Endothelial cell of umbilical vein (primary cell): Measurements from ENCODE around the gene TXNDC2. TPM values are rescaled to one million over a fixed set of nuclear protein-coding genes. Genes with fewer than 3 reads are reported as not detected.

Experiments used
- BruUV-seq: library from RNA; stranded (reverse); fragments of 400-500 nt; replicated peaks from 2 replicates; lab custom pipeline; 2021; lab: Mats Ljungman, UMichigan
- CTCF ChIA-PET: fragments of 300-600, 350-600 bp; sonication (Branson Sonifier 250); formaldehyde crosslinking; loops from one replicate; lab custom pipeline; 2021; ENCODE audit warnings: antibody characterized with exemption, inconsistent platforms; lab: Charles Lee
- POLR2A ChIA-PET: fragments of 300-600, 350-600 bp; sonication (Branson Sonifier 250); formaldehyde crosslinking; loops from one replicate; lab custom pipeline; 2021; ENCODE audit warnings: antibody characterized with exemption, inconsistent platforms; lab: Charles Lee
- DNase-seq: peaks from one replicate; pipeline ENCODE4 v3.0.0-alpha.2; 2011; ENCODE audit warnings: low read depth, low spot score
- FAIRE-seq: peaks from 2 replicates; lab custom pipeline; 2011; peaks lifted over from hg19 to GRCh38; lab: Jason Lieb, UNC
- H2AFZ ChIP-seq: 2 replicates; pipeline ENCODE4 v1.6.0; 2012; ENCODE audit warnings: low read depth, low read length, control low read depth, inconsistent platforms
- H3K27ac ChIP-seq: 2 replicates; pipeline ENCODE4 v1.5.1; 2011; ENCODE audit warnings: low read depth, mild to moderate bottlenecking, control low read depth, low read length, moderate library complexity; ENCODE audit not compliant: insufficient read depth
- H3K27me3 ChIP-seq, 2 experiments: 2 replicates each; pipeline versions ENCODE4 v1.6.0 to v1.6.1; 2011; ENCODE audit warnings: low read length in 2 of 2, mixed read lengths in 1 of 2; ENCODE audit not compliant: control insufficient read depth in 2 of 2, insufficient read depth in 2 of 2
- H3K36me3 ChIP-seq, 2 experiments: 2 replicates in 1 of 2; 3 replicates in 1 of 2; pipeline ENCODE4 v1.5.1; 2011; ENCODE audit warnings: low read length in 2 of 2, mild to moderate bottlenecking in 1 of 2, moderate library complexity in 1 of 2; ENCODE audit not compliant: control insufficient read depth in 2 of 2, insufficient read depth in 2 of 2; ENCODE audit errors: extremely low read depth in 1 of 2
- H3K4me1 ChIP-seq: 3 replicates; pipeline ENCODE4 v1.5.1; 2011; ENCODE audit warnings: mild to moderate bottlenecking, low read length; ENCODE audit not compliant: control insufficient read depth, insufficient read depth; ENCODE audit errors: extremely low read depth
- H3K4me2 ChIP-seq: 2 replicates; pipeline ENCODE4 v1.6.1; 2011; ENCODE audit warnings: low read length, control low read depth, mixed read lengths; ENCODE audit not compliant: insufficient read depth
- H3K4me3 ChIP-seq, 3 experiments: fragments of 200-600 bp in 1 of 3; sonication (generic), shearing (Covaris generic) in 1 of 3; replicated peaks in 1 of 3; 2 replicates each; pipeline ENCODE4 v1.5.1; 2011 to 2016; ENCODE audit warnings: control low read depth in 3 of 3, low read length in 3 of 3, mild to moderate bottlenecking in 2 of 3, inconsistent platforms in 1 of 3, low read depth in 1 of 3, moderate library complexity in 1 of 3; ENCODE audit not compliant: insufficient read depth in 1 of 3
- H3K79me2 ChIP-seq: 2 replicates; pipeline ENCODE4 v1.6.0; 2012; ENCODE audit warnings: low read length, inconsistent platforms; ENCODE audit not compliant: control insufficient read depth, insufficient read depth
- H3K9ac ChIP-seq: replicated peaks from 2 replicates; pipeline ENCODE3; 2011; ENCODE audit warnings: low read length, control low read depth; ENCODE audit not compliant: insufficient read depth; ENCODE audit errors: extremely low read depth
- H3K9me1 ChIP-seq: replicated peaks from 3 replicates; pipeline ENCODE4 v1.6.0; 2011; ENCODE audit warnings: mild to moderate bottlenecking, low read length; ENCODE audit not compliant: control insufficient read depth, insufficient read depth; ENCODE audit errors: extremely low read depth
- H3K9me3 ChIP-seq: replicated peaks from 2 replicates; pipeline ENCODE4 v1.5.1; 2012; ENCODE audit warnings: low read length, inconsistent platforms; ENCODE audit not compliant: control insufficient read depth, insufficient read depth
- H4K20me1 ChIP-seq: replicated peaks from 2 replicates; pipeline ENCODE3; 2011; ENCODE audit warnings: mild to moderate bottlenecking, low read length; ENCODE audit not compliant: control insufficient read depth, insufficient read depth; ENCODE audit errors: extremely low read depth
- EZH2 ChIP-seq: IDR thresholded peaks from 2 replicates; pipeline ENCODE4 v1.6.1; 2012; ENCODE audit warnings: borderline replicate concordance, low read depth, mild to moderate bottlenecking, moderate library complexity, low read length, inconsistent platforms; ENCODE audit not compliant: severe bottlenecking
- FOS ChIP-seq: IDR thresholded peaks from 2 replicates; pipeline ENCODE4 v1.6.1; 2011; ENCODE audit warnings: mild to moderate bottlenecking, low read length, moderate library complexity, borderline replicate concordance; ENCODE audit not compliant: insufficient read depth
- GATA2 ChIP-seq: IDR thresholded peaks from 2 replicates; pipeline ENCODE4 v1.7.0; 2011; ENCODE audit warnings: low read depth, mild to moderate bottlenecking, moderate library complexity, mixed read lengths, low read length; ENCODE audit not compliant: insufficient read length, insufficient read depth
- JUN ChIP-seq: IDR thresholded peaks from 2 replicates; pipeline ENCODE4 v1.6.1; 2011; ENCODE audit warnings: borderline replicate concordance, low read depth; ENCODE audit not compliant: insufficient read length, insufficient read depth
- MYC ChIP-seq: IDR thresholded peaks from one replicate; pipeline ENCODE4 v1.6.1; 2011; ENCODE audit warnings: mild to moderate bottlenecking, low read depth, low read length
- POLR2A ChIP-seq: IDR thresholded peaks from 2 replicates; pipeline ENCODE4 v1.6.1; 2012; ENCODE audit warnings: low read depth, mild to moderate bottlenecking, control low read depth, low read length
- POLR2AphosphoS5 ChIP-seq: IDR thresholded peaks from 2 replicates; pipeline ENCODE4 v1.6.1; 2012; ENCODE audit warnings: low read depth, mild to moderate bottlenecking, control low read depth, low read length, moderate library complexity; ENCODE audit not compliant: insufficient read depth
- dilution Hi-C: fragments of 300-500 bp; cut with MboI; formaldehyde crosslinking; loops from one replicate; pipeline ENCODE4 v1.15.0; 2019; ENCODE audit warnings: low sequenced_read_pairs; ENCODE audit not compliant: extremely low pct_ligation_motif_present
- intact Hi-C: fragments of 100-400 bp; cut with micrococcal nuclease; formaldehyde crosslinking; loops from one replicate; pipeline ENCODE4 v1.10.0; 2022
- polyA plus RNA-seq, 4 experiments: library from polyadenylated mRNA; depleted of rRNA in 3 of 4; stranded (reverse) in 3 of 4; unstranded in 1 of 4; fragments of >200 nt; gene quantifications; 2 replicates each; pipeline versions ENCODE4 v1.2.1 to v1.2.3, GENCODE V29; 2011 to 2012; ENCODE audit warnings: missing spikeins in 1 of 4
- total RNA-seq: library from RNA; stranded (reverse); gene quantifications from 2 replicates; pipeline ENCODE4 v1.2.3, GENCODE V29; 2021
- TF ChIP-seq, protein P1 (sequence below): IDR thresholded peaks from 2 replicates; pipeline ENCODE4 v1.6.1; 2011; ENCODE audit not compliant: insufficient read depth, insufficient read length
- TF ChIP-seq, protein P2 (sequence below), 2 donors: IDR thresholded peaks; 1 replicate in 1 of 2; 2 replicates in 1 of 2; pipeline ENCODE4 v1.5.1; 2011; ENCODE audit warnings: low read length in 2 of 2, mild to moderate bottlenecking in 2 of 2, moderate library complexity in 2 of 2, control low read depth in 1 of 2, inconsistent platforms in 1 of 2, low read depth in 1 of 2; ENCODE audit not compliant: insufficient read depth in 1 of 2; ENCODE audit errors: extremely low read depth in 1 of 2

TXNDC2 gene
- total and polyA plus RNA-seq, 2 donors (not counting 3 experiments of a cell fraction or from before 2014, with no cell fraction given): 0.12 TPM; not detected in 1

DNA sequence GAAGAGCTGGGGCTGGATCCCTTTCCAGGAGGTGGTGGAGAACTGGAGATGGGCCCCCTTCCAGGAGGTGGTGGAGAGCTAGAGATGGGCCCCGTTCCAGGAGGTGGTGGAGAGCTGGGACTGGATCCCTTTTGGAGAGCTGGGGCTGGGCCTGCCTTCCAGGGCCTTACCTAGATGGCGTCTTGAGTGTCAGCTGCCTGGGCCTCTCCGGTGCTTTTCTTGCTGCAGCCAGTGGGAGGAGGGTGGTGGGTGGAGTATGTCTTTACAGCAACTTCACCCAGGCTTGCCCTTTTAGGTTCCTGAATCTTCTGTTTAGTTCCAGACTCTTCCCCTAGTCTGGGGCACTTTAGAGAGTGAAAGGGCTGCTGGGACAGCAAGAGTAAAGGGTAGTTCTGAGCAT, 19.1 kb upstream of the TXNDC2 start:
- Histone ChIP-seq H3K4me2 (no peak overlapping the region), H3K27ac (no peak overlapping the region), H3K9me3 (no peaks in the 10 kb centered on the region), H3K4me1 (peaks cover 20% of the 10 kb centered on the region), H3K4me3 (no peak overlapping the region), H3K27me3 (no peaks in the 10 kb centered on the region), H2AFZ (no peak overlapping the region), H4K20me1 (no peaks in the 10 kb centered on the region), H3K79me2 (no peaks in the 10 kb centered on the region), H3K9ac (no peak overlapping the region), H3K36me3 (no peaks in the 10 kb centered on the region), H3K9me1 (no peaks in the 10 kb centered on the region)
- DNase-seq (no peak), FAIRE-seq (no peak)
- CTCF ChIA-PET: no interaction called here
- intact Hi-C loops (no loop called here), dilution Hi-C loops (no loop called here)
- no TSS peak for BruUV-seq
- no peak for TF ChIP-seq POLR2AphosphoS5
- no peak for TF ChIP-seq MYC
- no peak for TF ChIP-seq POLR2A
- TF ChIP-seq FOS: no peak
- TF ChIP-seq JUN: no peak
- TF ChIP-seq, protein P1, sequence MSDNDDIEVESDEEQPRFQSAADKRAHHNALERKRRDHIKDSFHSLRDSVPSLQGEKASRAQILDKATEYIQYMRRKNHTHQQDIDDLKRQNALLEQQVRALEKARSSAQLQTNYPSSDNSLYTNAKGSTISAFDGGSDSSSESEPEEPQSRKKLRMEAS: no peak
- TF ChIP-seq, protein P2, sequence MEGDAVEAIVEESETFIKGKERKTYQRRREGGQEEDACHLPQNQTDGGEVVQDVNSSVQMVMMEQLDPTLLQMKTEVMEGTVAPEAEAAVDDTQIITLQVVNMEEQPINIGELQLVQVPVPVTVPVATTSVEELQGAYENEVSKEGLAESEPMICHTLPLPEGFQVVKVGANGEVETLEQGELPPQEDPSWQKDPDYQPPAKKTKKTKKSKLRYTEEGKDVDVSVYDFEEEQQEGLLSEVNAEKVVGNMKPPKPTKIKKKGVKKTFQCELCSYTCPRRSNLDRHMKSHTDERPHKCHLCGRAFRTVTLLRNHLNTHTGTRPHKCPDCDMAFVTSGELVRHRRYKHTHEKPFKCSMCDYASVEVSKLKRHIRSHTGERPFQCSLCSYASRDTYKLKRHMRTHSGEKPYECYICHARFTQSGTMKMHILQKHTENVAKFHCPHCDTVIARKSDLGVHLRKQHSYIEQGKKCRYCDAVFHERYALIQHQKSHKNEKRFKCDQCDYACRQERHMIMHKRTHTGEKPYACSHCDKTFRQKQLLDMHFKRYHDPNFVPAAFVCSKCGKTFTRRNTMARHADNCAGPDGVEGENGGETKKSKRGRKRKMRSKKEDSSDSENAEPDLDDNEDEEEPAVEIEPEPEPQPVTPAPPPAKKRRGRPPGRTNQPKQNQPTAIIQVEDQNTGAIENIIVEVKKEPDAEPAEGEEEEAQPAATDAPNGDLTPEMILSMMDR (IDR thresholded peaks at IDR 0.05; ENCODE audit: extremely low read depth in 1 of 2, insufficient read depth in 1 of 2, low read depth in 1 of 2, low read length in 2 of 2): no peak
- no peak for TF ChIP-seq EZH2
- no peak for TF ChIP-seq GATA2
- POLR2A ChIA-PET: no interaction called here
